MM.1S (cell line): ENCODE results near the gene DPP10.
"Not testable (repeated sequence)": the region's sequence is repeated elsewhere in the genome, so short reads cannot be mapped to it uniquely, and the experiment has no call there.

Experiments used
- DNase-seq: peaks from one replicate; pipeline ENCODE4 v3.0.0-alpha.2; 2015
- H2AFZ ChIP-seq: fragments of 300-600 bp; sonication (generic); 2 replicates; pipeline ENCODE4 v1.6.0; 2016; ENCODE audit warnings: antibody characterized with exemption, low read length
- H3F3A ChIP-seq: fragments of 300-600 bp; sonication (generic); 2 replicates; pipeline ENCODE4 v1.6.1; 2016; ENCODE audit warnings: mild to moderate bottlenecking, antibody characterized with exemption, low read length, moderate library complexity, mixed read lengths; ENCODE audit not compliant: insufficient read depth
- H3K27ac ChIP-seq: fragments of 300-600 bp; sonication (generic); 2 replicates; pipeline ENCODE4 v1.5.1; 2016; ENCODE audit warnings: mild to moderate bottlenecking, low read length
- H3K27me3 ChIP-seq: fragments of 300-600 bp; sonication (generic); replicated peaks from 2 replicates; pipeline ENCODE4 v1.6.0; 2016; ENCODE audit warnings: low read length; ENCODE audit not compliant: insufficient read depth
- H3K36me3 ChIP-seq: fragments of 300-600 bp; sonication (generic); replicated peaks from 2 replicates; pipeline ENCODE4 v1.6.1; 2016; ENCODE audit warnings: mild to moderate bottlenecking, low read length, mixed read lengths; ENCODE audit not compliant: insufficient read depth
- H3K4me1 ChIP-seq: fragments of 300-600 bp; sonication (generic); 2 replicates; pipeline ENCODE4 v1.6.1; 2016; ENCODE audit warnings: low read length, mixed read lengths
- H3K4me2 ChIP-seq: fragments of 300-600 bp; sonication (generic); 2 replicates; pipeline ENCODE4 v1.6.0; 2016; ENCODE audit warnings: low read depth, low read length
- H3K4me3 ChIP-seq: fragments of 300-600 bp; sonication (generic); 2 replicates; pipeline ENCODE4 v1.5.1; 2016; ENCODE audit warnings: low read length, mixed read lengths
- H3K79me2 ChIP-seq: fragments of 300-600 bp; sonication (generic); 2 replicates; pipeline ENCODE4 v1.6.1; 2016; ENCODE audit warnings: mixed run types, low read length, mixed read lengths
- H3K9ac ChIP-seq: fragments of 300-600 bp; sonication (generic); 2 replicates; pipeline ENCODE4 v1.6.1; 2016; ENCODE audit warnings: low read length, mixed read lengths
- H3K9me2 ChIP-seq: fragments of 300-600 bp; sonication (generic); replicated peaks from 2 replicates; pipeline ENCODE4 v1.6.1; 2016; ENCODE audit warnings: mild to moderate bottlenecking, low read length, mixed read lengths; ENCODE audit not compliant: insufficient read depth
- H3K9me3 ChIP-seq: fragments of 300-600 bp; sonication (generic); replicated peaks from 2 replicates; pipeline ENCODE4 v1.6.1; 2016; ENCODE audit warnings: mild to moderate bottlenecking, low read length, mixed read lengths; ENCODE audit not compliant: insufficient read depth
- H4K20me1 ChIP-seq: fragments of 300-600 bp; sonication (generic); 2 replicates; pipeline ENCODE4 v1.6.1; 2016; ENCODE audit warnings: mild to moderate bottlenecking, low read length, moderate library complexity, mixed read lengths; ENCODE audit not compliant: insufficient read depth
- CTCF ChIP-seq: fragments of 300-600 bp; sonication (generic); IDR thresholded peaks from 2 replicates; pipeline ENCODE4 v1.5.1; 2016; ENCODE audit warnings: antibody characterized with exemption, low read length, mixed read lengths
- EZH2 ChIP-seq: fragments of 300-600 bp; sonication (generic); optimal IDR thresholded peaks from 2 replicates; pipeline ENCODE3; 2017; ENCODE audit warnings: low read depth, mild to moderate bottlenecking, antibody characterized with exemption, low read length, mixed read lengths
- EZH2phosphoT487 ChIP-seq: fragments of 300-600 bp; sonication (generic); IDR thresholded peaks from 2 replicates; pipeline ENCODE4 v1.6.1; 2018; ENCODE audit warnings: antibody characterized with exemption, low read length

DPP10 gene

GRCh38 chr2:114962532-114962931 lies 520.1 kb downstream of the DPP10 start:
- TF ChIP-seq EZH2 (no peak), EZH2phosphoT487 (no peak), CTCF (no peak)
- Histone ChIP-seq H3K4me2 (no peak overlapping the region), H3K27ac (no peak overlapping the region), H3K9ac (no peak overlapping the region), H3K4me1 (no peaks in the 10 kb centered on the region), H3F3A (no peaks in the 10 kb centered on the region), H3K9me2 (no peaks in the 10 kb centered on the region), H3K4me3 (no peak overlapping the region), H3K79me2 (no peaks in the 10 kb centered on the region), H4K20me1 (no peaks in the 10 kb centered on the region), H2AFZ (no peak overlapping the region), H3K36me3 (no peaks in the 10 kb centered on the region), H3K9me3 (no peaks in the 10 kb centered on the region), H3K27me3 (no peaks in the 10 kb centered on the region)
- no peak for DNase-seq

- H2AFZ ChIP-seq, result no peak overlapping the region
- no peaks in the 10 kb centered on the region for H3K36me3 ChIP-seq
- no peaks in the 10 kb centered on the region for H3K27me3 ChIP-seq
- no peak for DNase-seq
- H3K9ac ChIP-seq, result no peak overlapping the region
- no peaks in the 10 kb centered on the region for H3F3A ChIP-seq
- H3K9me3 ChIP-seq, result no peaks in the 10 kb centered on the region
- no peaks in the 10 kb centered on the region for H3K79me2 ChIP-seq
- no peak overlapping the region for H3K4me2 ChIP-seq
- H3K27ac ChIP-seq, result no peak overlapping the region
- H3K4me3 ChIP-seq, result no peak overlapping the region
- no peaks in the 10 kb centered on the region for H4K20me1 ChIP-seq
- H3K4me1 ChIP-seq, result no peaks in the 10 kb centered on the region
- no peak for TF ChIP-seq EZH2
- no peak for TF ChIP-seq CTCF
- no peak for TF ChIP-seq EZH2phosphoT487
- no peaks in the 10 kb centered on the region for H3K9me2 ChIP-seq
Observed at GRCh38 chr2:114968748-114969400, 526.4 kb downstream of the DPP10 start.

GRCh38 chr2:115004321-115004720 lies 561.9 kb downstream of the DPP10 start:
- not testable (repeated sequence) for DNase-seq, H3K79me2 ChIP-seq

GRCh38 chr2:115011721-115012120 lies 569.3 kb downstream of the DPP10 start:
- H3K36me3 ChIP-seq, result no peaks in the 10 kb centered on the region
- H3K9me2 ChIP-seq, result no peaks in the 10 kb centered on the region
- H2AFZ ChIP-seq, result no peak overlapping the region
- H3F3A ChIP-seq, result no peaks in the 10 kb centered on the region
- no peak for DNase-seq
- TF ChIP-seq EZH2 (no peak), CTCF (no peak), EZH2phosphoT487 (no peak)
- no peaks in the 10 kb centered on the region for H3K79me2 ChIP-seq
- no peaks in the 10 kb centered on the region for H3K27me3 ChIP-seq
- no peak overlapping the region for H3K4me3 ChIP-seq
- no peak overlapping the region for H3K9ac ChIP-seq
- no peak overlapping the region for H3K4me2 ChIP-seq
- no peaks in the 10 kb centered on the region for H3K9me3 ChIP-seq
- no peak overlapping the region for H3K27ac ChIP-seq
- no peaks in the 10 kb centered on the region for H3K4me1 ChIP-seq
- no peaks in the 10 kb centered on the region for H4K20me1 ChIP-seq

More at GRCh38 chr2:115004321-115004720, 561.9 kb downstream of the DPP10 start:
- not testable (repeated sequence) for H3K27me3 ChIP-seq, H3K9me3 ChIP-seq, H3K9ac ChIP-seq, H2AFZ ChIP-seq, H3K4me1 ChIP-seq, H3K4me3 ChIP-seq, H3K9me2 ChIP-seq, H4K20me1 ChIP-seq, H3K4me2 ChIP-seq, H3F3A ChIP-seq, H3K36me3 ChIP-seq, H3K27ac ChIP-seq

GRCh38 chr2:115022013-115022412 lies 579.6 kb downstream of the DPP10 start:
- H4K20me1 ChIP-seq, H3K36me3 ChIP-seq, DNase-seq, H3F3A ChIP-seq, H3K9me3 ChIP-seq, H3K4me2 ChIP-seq, H3K9ac ChIP-seq, H3K27ac ChIP-seq, H3K79me2 ChIP-seq, H2AFZ ChIP-seq, H3K27me3 ChIP-seq, H3K9me2 ChIP-seq, H3K4me1 ChIP-seq, H3K4me3 ChIP-seq: not testable (repeated sequence)
